HepG2 (cell line): ENCODE data around the gene DCAF6. TPM values are rescaled to one million over a fixed set of nuclear protein-coding genes. Genes with fewer than 3 reads are reported as not detected.
A peak's percentile ranks its signal among the peaks of the same experiment; 100 is the strongest.

Experiments
- BRD4 ChIP-seq: sonication (generic); formaldehyde crosslinking; IDR thresholded peaks from 2 replicates; pipeline ENCODE4 v1.4.0; 2020; ENCODE audit warnings: missing genetic modification reagents
- HMG20A ChIP-seq: IDR thresholded peaks from 2 replicates; pipeline ENCODE4 v1.6.1; 2016; ENCODE audit warnings: borderline replicate concordance
- KLF12 ChIP-seq: sonication (generic); formaldehyde crosslinking; IDR thresholded peaks from 2 replicates; pipeline ENCODE4 v1.4.0; 2020; ENCODE audit warnings: missing genetic modification reagents, borderline replicate concordance
- SOX6 ChIP-seq, 2 experiments: fragments of 450-650 bp in 1 of 2; sonication (generic) in 1 of 2; formaldehyde crosslinking in 1 of 2; IDR thresholded peaks; 2 replicates each; pipeline versions ENCODE4 v1.4.0 to v1.6.1; 2017 to 2020; ENCODE audit warnings: antibody characterized with exemption in 1 of 2, mild to moderate bottlenecking in 1 of 2, missing genetic modification reagents in 1 of 2
- ZC3H4 ChIP-seq: sonication (generic); formaldehyde crosslinking; IDR thresholded peaks from 2 replicates; pipeline ENCODE4 v1.4.0; 2020; ENCODE audit warnings: missing genetic modification reagents, borderline replicate concordance
- ZNF230 ChIP-seq: sonication (generic); formaldehyde crosslinking; IDR thresholded peaks from 2 replicates; pipeline ENCODE4 v1.4.0; 2020; ENCODE audit warnings: mild to moderate bottlenecking, missing genetic modification reagents
- polyA plus RNA-seq, 8 experiments: library from polyadenylated mRNA; depleted of rRNA in 3 of 8; stranded (reverse) in 7 of 8; unstranded in 1 of 8; fragments of >200 nt; fragmentation: Illumina TruSeq in 4 of 8; extraction: Trizol in 4 of 8; gene quantifications; 2 replicates each; pipeline versions ENCODE4 v1.2.1 to v1.2.3, GENCODE V29; 2011 to 2016; ENCODE audit warnings: low read depth in 4 of 8, missing spikeins in 1 of 8, mixed read lengths in 1 of 8; ENCODE audit not compliant: insufficient read depth in 1 of 8
- total RNA-seq, 5 experiments: library from RNA; depleted of rRNA; stranded (reverse); fragments of >200 nt; fragmentation: Illumina TruSeq; extraction: Trizol; gene quantifications; 2 replicates each; pipeline ENCODE4 v1.2.3, GENCODE V29; 2016; ENCODE audit warnings: low read depth in 1 of 5
- TF ChIP-seq, protein P1 (sequence below): sonication (generic); formaldehyde crosslinking; IDR thresholded peaks from 2 replicates; pipeline ENCODE4 v1.9.0; 2021; ENCODE audit warnings: mild to moderate bottlenecking, missing genetic modification reagents
- TF ChIP-seq, protein P2 (sequence below): sonication (generic); formaldehyde crosslinking; IDR thresholded peaks from 2 replicates; pipeline ENCODE4 v1.4.0; 2020; ENCODE audit warnings: missing genetic modification reagents, low read depth, mild to moderate bottlenecking, borderline replicate concordance
- TF ChIP-seq, protein P3 (sequence below): sonication (generic); formaldehyde crosslinking; IDR thresholded peaks from 2 replicates; pipeline ENCODE4 v1.5.1; 2020; ENCODE audit warnings: missing genetic modification reagents, mild to moderate bottlenecking, borderline replicate concordance
- TF ChIP-seq, protein P4 (sequence below): sonication (generic); formaldehyde crosslinking; IDR thresholded peaks from 2 replicates; pipeline ENCODE4 v1.8.1; 2022; ENCODE audit warnings: low read depth, mild to moderate bottlenecking, missing genetic modification reagents

Gene DCAF6
- total and polyA plus RNA-seq, 2 of the 13 experiments (the other 11 are each of a cell fraction or from before 2014, with no cell fraction given) = 24.7 to 33.7 TPM

DNA sequence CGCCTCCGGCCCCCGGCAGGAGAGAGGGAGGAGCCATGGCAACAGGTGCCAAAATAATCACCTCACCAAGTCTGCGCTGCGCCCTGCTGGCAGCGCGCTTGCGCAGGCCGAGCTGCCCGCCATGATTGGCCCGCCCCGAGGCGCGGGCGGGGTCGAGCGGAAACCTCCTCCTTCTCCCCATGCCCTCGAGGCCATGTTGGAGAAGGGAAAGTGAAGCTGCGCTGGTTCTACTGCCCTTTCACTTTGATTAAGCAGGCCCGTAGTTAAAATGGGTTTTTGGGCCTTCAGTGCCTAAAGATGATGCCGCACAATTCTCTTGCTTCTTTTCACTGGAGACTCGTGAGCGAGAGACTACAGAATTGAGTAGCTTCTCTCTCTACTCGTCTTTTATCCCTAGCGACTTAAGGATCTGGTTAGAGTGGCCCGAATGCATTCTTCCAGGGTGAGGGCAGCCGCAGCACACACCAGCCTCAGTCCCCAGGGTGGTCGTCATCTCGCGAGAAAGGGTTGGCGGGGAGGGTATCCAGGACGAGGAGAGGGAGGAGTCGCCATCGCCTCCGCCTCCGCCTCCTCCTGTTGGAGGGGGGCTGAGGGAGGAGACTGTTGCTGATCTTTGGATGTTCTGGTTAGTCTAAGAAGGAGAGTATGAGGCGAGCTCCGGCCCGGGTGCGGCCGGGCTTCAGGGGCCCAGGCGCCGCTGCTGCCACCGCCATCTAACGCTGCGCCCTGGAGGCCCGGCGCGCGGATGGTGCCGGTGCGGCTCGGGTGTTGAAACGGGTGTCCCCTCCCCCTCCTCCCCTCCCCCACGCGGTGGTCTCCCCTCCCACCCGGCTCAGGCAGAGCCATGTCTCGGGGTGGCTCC lies at the start of gene DCAF6 (continued):
- TF ChIP-seq, protein P1, sequence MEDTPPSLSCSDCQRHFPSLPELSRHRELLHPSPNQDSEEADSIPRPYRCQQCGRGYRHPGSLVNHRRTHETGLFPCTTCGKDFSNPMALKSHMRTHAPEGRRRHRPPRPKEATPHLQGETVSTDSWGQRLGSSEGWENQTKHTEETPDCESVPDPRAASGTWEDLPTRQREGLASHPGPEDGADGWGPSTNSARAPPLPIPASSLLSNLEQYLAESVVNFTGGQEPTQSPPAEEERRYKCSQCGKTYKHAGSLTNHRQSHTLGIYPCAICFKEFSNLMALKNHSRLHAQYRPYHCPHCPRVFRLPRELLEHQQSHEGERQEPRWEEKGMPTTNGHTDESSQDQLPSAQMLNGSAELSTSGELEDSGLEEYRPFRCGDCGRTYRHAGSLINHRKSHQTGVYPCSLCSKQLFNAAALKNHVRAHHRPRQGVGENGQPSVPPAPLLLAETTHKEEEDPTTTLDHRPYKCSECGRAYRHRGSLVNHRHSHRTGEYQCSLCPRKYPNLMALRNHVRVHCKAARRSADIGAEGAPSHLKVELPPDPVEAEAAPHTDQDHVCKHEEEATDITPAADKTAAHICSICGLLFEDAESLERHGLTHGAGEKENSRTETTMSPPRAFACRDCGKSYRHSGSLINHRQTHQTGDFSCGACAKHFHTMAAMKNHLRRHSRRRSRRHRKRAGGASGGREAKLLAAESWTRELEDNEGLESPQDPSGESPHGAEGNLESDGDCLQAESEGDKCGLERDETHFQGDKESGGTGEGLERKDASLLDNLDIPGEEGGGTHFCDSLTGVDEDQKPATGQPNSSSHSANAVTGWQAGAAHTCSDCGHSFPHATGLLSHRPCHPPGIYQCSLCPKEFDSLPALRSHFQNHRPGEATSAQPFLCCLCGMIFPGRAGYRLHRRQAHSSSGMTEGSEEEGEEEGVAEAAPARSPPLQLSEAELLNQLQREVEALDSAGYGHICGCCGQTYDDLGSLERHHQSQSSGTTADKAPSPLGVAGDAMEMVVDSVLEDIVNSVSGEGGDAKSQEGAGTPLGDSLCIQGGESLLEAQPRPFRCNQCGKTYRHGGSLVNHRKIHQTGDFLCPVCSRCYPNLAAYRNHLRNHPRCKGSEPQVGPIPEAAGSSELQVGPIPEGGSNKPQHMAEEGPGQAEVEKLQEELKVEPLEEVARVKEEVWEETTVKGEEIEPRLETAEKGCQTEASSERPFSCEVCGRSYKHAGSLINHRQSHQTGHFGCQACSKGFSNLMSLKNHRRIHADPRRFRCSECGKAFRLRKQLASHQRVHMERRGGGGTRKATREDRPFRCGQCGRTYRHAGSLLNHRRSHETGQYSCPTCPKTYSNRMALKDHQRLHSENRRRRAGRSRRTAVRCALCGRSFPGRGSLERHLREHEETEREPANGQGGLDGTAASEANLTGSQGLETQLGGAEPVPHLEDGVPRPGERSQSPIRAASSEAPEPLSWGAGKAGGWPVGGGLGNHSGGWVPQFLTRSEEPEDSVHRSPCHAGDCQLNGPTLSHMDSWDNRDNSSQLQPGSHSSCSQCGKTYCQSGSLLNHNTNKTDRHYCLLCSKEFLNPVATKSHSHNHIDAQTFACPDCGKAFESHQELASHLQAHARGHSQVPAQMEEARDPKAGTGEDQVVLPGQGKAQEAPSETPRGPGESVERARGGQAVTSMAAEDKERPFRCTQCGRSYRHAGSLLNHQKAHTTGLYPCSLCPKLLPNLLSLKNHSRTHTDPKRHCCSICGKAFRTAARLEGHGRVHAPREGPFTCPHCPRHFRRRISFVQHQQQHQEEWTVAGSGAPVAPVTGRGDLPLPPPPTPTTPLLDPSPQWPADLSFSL (CRISPR knock-in tag) = no peak
- TF ChIP-seq ZNF230 (CRISPR knock-in tag) (0 out of 2 replicates have a peak, but pooled peaks have one; percentile 68), BRD4 (CRISPR knock-in tag) (0 out of 2 replicates have a peak, but pooled peaks have one; percentile 16), HMG20A (0 out of 2 replicates have a peak, but pooled peaks have one; percentile 21), KLF12 (0 out of 2 replicates have a peak, but pooled peaks have one; percentile 17), ZC3H4 (CRISPR knock-in tag) (peak; percentile 75), SOX6 (IDR thresholded peaks at IDR 0.05) (no peak), SOX6 (CRISPR knock-in tag; IDR thresholded peaks at IDR 0.05) (peak; percentile 66; the same call in 1 of the 2 replicates)
- TF ChIP-seq, protein P2, sequence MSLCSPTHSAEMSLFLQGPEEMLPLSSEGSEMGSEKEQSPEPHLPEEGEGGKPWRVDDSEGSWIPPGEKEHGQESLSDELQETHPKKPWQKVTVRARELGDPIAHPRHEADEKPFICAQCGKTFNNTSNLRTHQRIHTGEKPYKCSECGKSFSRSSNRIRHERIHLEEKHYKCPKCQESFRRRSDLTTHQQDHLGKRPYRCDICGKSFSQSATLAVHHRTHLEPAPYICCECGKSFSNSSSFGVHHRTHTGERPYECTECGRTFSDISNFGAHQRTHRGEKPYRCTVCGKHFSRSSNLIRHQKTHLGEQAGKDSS = no peak
- TF ChIP-seq, protein P3, sequence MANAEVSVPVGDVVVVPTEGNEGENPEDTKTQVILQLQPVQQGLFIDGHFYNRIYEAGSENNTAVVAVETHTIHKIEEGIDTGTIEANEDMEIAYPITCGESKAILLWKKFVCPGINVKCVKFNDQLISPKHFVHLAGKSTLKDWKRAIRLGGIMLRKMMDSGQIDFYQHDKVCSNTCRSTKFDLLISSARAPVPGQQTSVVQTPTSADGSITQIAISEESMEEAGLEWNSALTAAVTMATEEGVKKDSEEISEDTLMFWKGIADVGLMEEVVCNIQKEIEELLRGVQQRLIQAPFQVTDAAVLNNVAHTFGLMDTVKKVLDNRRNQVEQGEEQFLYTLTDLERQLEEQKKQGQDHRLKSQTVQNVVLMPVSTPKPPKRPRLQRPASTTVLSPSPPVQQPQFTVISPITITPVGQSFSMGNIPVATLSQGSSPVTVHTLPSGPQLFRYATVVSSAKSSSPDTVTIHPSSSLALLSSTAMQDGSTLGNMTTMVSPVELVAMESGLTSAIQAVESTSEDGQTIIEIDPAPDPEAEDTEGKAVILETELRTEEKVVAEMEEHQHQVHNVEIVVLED (CRISPR knock-in tag) = peak; percentile 73
- TF ChIP-seq, protein P4, sequence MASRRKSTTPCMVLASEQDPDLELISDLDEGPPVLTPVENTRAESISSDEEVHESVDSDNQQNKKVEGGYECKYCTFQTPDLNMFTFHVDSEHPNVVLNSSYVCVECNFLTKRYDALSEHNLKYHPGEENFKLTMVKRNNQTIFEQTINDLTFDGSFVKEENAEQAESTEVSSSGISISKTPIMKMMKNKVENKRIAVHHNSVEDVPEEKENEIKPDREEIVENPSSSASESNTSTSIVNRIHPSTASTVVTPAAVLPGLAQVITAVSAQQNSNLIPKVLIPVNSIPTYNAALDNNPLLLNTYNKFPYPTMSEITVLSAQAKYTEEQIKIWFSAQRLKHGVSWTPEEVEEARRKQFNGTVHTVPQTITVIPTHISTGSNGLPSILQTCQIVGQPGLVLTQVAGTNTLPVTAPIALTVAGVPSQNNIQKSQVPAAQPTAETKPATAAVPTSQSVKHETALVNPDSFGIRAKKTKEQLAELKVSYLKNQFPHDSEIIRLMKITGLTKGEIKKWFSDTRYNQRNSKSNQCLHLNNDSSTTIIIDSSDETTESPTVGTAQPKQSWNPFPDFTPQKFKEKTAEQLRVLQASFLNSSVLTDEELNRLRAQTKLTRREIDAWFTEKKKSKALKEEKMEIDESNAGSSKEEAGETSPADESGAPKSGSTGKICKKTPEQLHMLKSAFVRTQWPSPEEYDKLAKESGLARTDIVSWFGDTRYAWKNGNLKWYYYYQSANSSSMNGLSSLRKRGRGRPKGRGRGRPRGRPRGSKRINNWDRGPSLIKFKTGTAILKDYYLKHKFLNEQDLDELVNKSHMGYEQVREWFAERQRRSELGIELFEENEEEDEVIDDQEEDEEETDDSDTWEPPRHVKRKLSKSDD (CRISPR knock-in tag) = peak; percentile 56; the same call in 1 of the 2 replicates
